SU-DHL-6 (cell line): ENCODE data around the gene SOX6.

Experiments used
- H2AFZ ChIP-seq: fragments of 200-600 bp; sonication (generic); 2 replicates; pipeline ENCODE4 v1.6.1; 2014; ENCODE audit warnings: low read depth, mild to moderate bottlenecking, moderate library complexity, mixed read lengths, antibody characterized with exemption, low read length; ENCODE audit not compliant: severe bottlenecking
- H3F3A ChIP-seq: fragments of 200-600 bp; shearing (Covaris generic); 2 replicates; pipeline ENCODE4 v1.6.0; 2016; ENCODE audit warnings: antibody characterized with exemption, mild to moderate bottlenecking; ENCODE audit not compliant: insufficient read depth
- H3K27ac ChIP-seq: fragments of 200-600 bp; sonication (generic); 2 replicates; pipeline ENCODE4 v1.5.1; 2016; ENCODE audit warnings: low read depth, mild to moderate bottlenecking, low read length, moderate library complexity, mixed read lengths
- H3K27me3 ChIP-seq: fragments of 200-600 bp; sonication (generic), shearing (Covaris generic); 2 replicates; pipeline ENCODE4 v1.6.0; 2014; ENCODE audit warnings: mild to moderate bottlenecking, low read length
- H3K36me3 ChIP-seq: fragments of 200-600 bp; sonication (generic); 2 replicates; pipeline ENCODE4 v1.6.1; 2014; ENCODE audit warnings: mild to moderate bottlenecking, low read length, mixed read lengths
- H3K4me2 ChIP-seq: fragments of 300-600, 200-600 bp; shearing (Covaris generic), sonication (generic); 2 replicates; pipeline ENCODE4 v1.6.0; 2014; ENCODE audit warnings: low read length, low read depth, mild to moderate bottlenecking; ENCODE audit not compliant: poor library complexity, severe bottlenecking
- H3K4me3 ChIP-seq: fragments of 200-600 bp; sonication (generic); 2 replicates; pipeline ENCODE4 v1.5.1; 2014; ENCODE audit warnings: antibody characterized with exemption, low read length, mild to moderate bottlenecking, mixed read lengths; ENCODE audit not compliant: insufficient read depth, poor library complexity, severe bottlenecking
- H3K79me2 ChIP-seq: fragments of 200-600 bp; sonication (generic); 2 replicates; pipeline ENCODE4 v1.6.1; 2014; ENCODE audit warnings: mild to moderate bottlenecking, low read length, moderate library complexity; ENCODE audit not compliant: insufficient read depth
- H3K9ac ChIP-seq: fragments of 200-600 bp; sonication (generic); 2 replicates; pipeline ENCODE4 v1.7.0; 2014; ENCODE audit warnings: mild to moderate bottlenecking, low read length
- H3K9me2 ChIP-seq: fragments of 200-600 bp; sonication (generic); replicated peaks from 2 replicates; pipeline ENCODE4 v1.6.1; 2014; ENCODE audit warnings: low read length; ENCODE audit not compliant: insufficient read depth
- H3K9me3 ChIP-seq: fragments of 200-600 bp; sonication (generic); 2 replicates; pipeline ENCODE4 v1.6.1; 2014; ENCODE audit warnings: low read length, mixed read lengths; ENCODE audit not compliant: insufficient read depth
- H4K20me1 ChIP-seq: fragments of 200-600 bp; sonication (generic); 2 replicates; pipeline ENCODE4 v1.6.1; 2014; ENCODE audit warnings: low read depth, mild to moderate bottlenecking, antibody characterized with exemption, low read length, moderate library complexity, mixed read lengths
- EZH2phosphoT487 ChIP-seq: fragments of 200-600 bp; sonication (generic), shearing (Covaris generic); conservative IDR thresholded peaks from 2 replicates; pipeline ENCODE4 v1.6.1; 2018; ENCODE audit warnings: mild to moderate bottlenecking, antibody characterized with exemption, low read length, moderate library complexity, mixed read lengths
- TF ChIP-seq, protein P1 (sequence below): fragments of 200-600 bp; sonication (generic); IDR thresholded peaks from one replicate; pipeline ENCODE4 v1.5.1; 2017; ENCODE audit warnings: antibody characterized with exemption, mild to moderate bottlenecking, low read length, moderate library complexity; ENCODE audit not compliant: insufficient read depth, poor library complexity, severe bottlenecking

Gene SOX6

DNA sequence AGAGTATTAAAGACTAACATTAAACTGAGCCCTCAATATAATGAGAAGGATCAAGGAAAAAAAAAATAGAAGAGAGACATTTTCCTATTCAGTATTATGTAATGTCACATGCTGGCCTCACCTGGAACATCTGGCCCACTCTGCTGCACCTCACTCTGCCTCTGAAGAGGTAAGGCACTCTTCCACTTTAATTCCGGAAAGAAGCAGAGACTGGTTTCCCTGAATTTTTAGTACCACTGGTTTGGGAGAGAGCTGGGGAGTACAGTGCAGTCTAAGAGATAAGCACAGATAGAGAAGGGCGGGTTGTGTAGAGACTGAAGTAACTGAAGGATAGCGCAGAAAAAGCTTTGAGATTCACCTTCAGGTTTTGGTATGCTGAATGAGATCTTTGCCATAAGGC lies 178.7 kb downstream of the SOX6 start:
- Histone ChIP-seq H3K4me3 (no peak overlapping the region), H2AFZ (no peak overlapping the region), H3K9me2 (no peaks in the 10 kb centered on the region), H3K9ac (no peak overlapping the region), H3K27ac (no peak overlapping the region), H4K20me1 (no peaks in the 10 kb centered on the region), H3K36me3 (no peaks in the 10 kb centered on the region), H3K4me2 (no peak overlapping the region), H3F3A (no peaks in the 10 kb centered on the region), H3K9me3 (no peaks in the 10 kb centered on the region), H3K27me3 (no peaks in the 10 kb centered on the region), H3K79me2 (no peaks in the 10 kb centered on the region)
- TF ChIP-seq, protein P1, sequence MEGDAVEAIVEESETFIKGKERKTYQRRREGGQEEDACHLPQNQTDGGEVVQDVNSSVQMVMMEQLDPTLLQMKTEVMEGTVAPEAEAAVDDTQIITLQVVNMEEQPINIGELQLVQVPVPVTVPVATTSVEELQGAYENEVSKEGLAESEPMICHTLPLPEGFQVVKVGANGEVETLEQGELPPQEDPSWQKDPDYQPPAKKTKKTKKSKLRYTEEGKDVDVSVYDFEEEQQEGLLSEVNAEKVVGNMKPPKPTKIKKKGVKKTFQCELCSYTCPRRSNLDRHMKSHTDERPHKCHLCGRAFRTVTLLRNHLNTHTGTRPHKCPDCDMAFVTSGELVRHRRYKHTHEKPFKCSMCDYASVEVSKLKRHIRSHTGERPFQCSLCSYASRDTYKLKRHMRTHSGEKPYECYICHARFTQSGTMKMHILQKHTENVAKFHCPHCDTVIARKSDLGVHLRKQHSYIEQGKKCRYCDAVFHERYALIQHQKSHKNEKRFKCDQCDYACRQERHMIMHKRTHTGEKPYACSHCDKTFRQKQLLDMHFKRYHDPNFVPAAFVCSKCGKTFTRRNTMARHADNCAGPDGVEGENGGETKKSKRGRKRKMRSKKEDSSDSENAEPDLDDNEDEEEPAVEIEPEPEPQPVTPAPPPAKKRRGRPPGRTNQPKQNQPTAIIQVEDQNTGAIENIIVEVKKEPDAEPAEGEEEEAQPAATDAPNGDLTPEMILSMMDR: no peak
- TF ChIP-seq EZH2phosphoT487: no peak

DNA sequence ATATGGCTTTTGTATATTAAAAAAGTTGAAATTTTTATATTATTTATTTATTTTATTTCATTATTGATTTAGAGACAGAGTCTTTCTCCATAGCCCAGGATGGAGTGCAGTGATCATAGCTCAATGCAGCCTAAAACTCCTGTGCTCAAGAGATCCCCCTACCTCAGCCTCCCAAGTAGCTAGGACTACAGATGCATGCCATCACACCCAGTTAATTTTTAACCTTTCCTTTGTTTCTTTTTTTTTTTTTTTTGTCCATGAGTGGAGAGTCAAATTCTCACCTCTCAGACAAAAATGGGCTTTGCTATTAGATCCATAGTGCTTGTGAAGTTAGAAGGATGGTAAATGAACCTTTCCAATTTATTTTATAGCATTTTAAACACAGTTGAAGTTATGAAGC lies 182.5 kb downstream of the SOX6 start:
- H3K9ac ChIP-seq: no peak overlapping the region
- H3K27ac ChIP-seq: no peak overlapping the region

DNA sequence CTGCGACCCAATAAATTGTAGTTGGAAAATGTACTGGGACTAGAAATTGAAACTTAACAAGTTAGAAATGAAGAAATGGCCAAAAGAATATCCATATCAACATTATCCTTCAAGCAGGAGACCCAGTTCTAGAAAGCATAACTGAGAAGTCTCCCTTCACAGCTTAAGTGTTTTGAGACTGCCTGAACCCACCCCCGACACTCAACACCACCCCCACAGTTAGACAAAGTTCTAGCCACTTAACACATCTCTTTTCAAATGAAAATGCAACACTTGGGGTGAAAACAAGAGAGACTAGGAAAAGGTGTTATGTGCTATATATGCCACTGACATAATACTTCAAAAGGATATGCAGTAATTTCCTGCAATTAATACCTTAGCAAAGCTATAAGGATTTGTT lies 184.5 kb downstream of the SOX6 start:
- no peak overlapping the region for H3K4me2 ChIP-seq
- TF ChIP-seq, protein P1: no peak
- TF ChIP-seq EZH2phosphoT487: no peak
- H3F3A ChIP-seq: no peaks in the 10 kb centered on the region
- no peaks in the 10 kb centered on the region for H3K27me3 ChIP-seq
- no peaks in the 10 kb centered on the region for H3K79me2 ChIP-seq
- no peaks in the 10 kb centered on the region for H3K9me3 ChIP-seq
- H3K9ac ChIP-seq: no peak overlapping the region
- no peaks in the 10 kb centered on the region for H4K20me1 ChIP-seq
- no peak overlapping the region for H3K4me3 ChIP-seq
- no peaks in the 10 kb centered on the region for H3K9me2 ChIP-seq
- H3K27ac ChIP-seq: no peak overlapping the region
- no peak overlapping the region for H2AFZ ChIP-seq
- no peaks in the 10 kb centered on the region for H3K36me3 ChIP-seq

More for the DNA sequence above, 182.5 kb downstream of the SOX6 start:
- TF ChIP-seq, protein P1: no peak
- no peak for TF ChIP-seq EZH2phosphoT487
- H3K9me2 ChIP-seq: no peaks in the 10 kb centered on the region
- no peaks in the 10 kb centered on the region for H3F3A ChIP-seq
- H3K27me3 ChIP-seq: no peaks in the 10 kb centered on the region
- H3K9me3 ChIP-seq: no peaks in the 10 kb centered on the region
- H3K36me3 ChIP-seq: no peaks in the 10 kb centered on the region
- no peak overlapping the region for H3K4me2 ChIP-seq
- no peaks in the 10 kb centered on the region for H3K79me2 ChIP-seq
- no peaks in the 10 kb centered on the region for H4K20me1 ChIP-seq
- H3K4me3 ChIP-seq: no peak overlapping the region
- H2AFZ ChIP-seq: no peak overlapping the region
